GM06990 (cell line): ENCODE measurements around the gene FANCC.

ENCODE experiments used
- DNase-seq: peaks from one replicate; pipeline ENCODE4 v3.0.0-alpha.2; 2011; ENCODE audit not compliant: insufficient read length; ENCODE audit errors: extremely low read depth
- H3K27me3 ChIP-seq: replicated peaks from 2 replicates; pipeline ENCODE4 v1.6.0; 2011; ENCODE audit warnings: low read length; ENCODE audit not compliant: control insufficient read depth, insufficient read depth
- H3K36me3 ChIP-seq: 2 replicates; pipeline ENCODE4 v1.5.1; 2011; ENCODE audit warnings: low read length; ENCODE audit not compliant: control insufficient read depth, insufficient read depth
- H3K4me3 ChIP-seq: replicated peaks from 2 replicates; pipeline ENCODE4 v1.5.1; 2011; ENCODE audit warnings: low read depth, mild to moderate bottlenecking, control low read depth, low read length
- TF ChIP-seq, protein P1 (sequence below): IDR thresholded peaks from 2 replicates; pipeline ENCODE4 v1.5.1; 2011; ENCODE audit warnings: low read length, control low read depth, mild to moderate bottlenecking, inconsistent platforms; ENCODE audit not compliant: insufficient read depth, poor library complexity, severe bottlenecking

FANCC gene

DNA sequence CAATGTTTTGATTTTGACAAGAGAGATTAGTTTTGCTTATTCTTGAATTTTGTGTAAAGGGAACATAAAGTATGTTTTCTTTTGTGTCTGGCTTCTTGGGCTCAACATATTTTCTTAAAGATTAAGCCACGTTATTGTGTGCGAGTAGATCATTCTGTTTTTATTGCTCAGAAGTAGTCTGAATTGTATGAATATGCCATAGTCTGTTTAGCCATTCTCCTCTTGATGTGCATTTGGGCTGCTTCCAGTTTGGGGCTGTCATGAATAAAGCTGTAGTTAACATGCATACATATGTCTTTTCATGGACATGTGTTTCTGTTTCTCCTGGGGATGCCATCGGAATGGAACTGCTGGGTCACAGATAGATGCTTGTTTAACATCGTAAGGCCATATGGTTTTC is 198.9 kb downstream of the FANCC start:
- TF ChIP-seq, protein P1, sequence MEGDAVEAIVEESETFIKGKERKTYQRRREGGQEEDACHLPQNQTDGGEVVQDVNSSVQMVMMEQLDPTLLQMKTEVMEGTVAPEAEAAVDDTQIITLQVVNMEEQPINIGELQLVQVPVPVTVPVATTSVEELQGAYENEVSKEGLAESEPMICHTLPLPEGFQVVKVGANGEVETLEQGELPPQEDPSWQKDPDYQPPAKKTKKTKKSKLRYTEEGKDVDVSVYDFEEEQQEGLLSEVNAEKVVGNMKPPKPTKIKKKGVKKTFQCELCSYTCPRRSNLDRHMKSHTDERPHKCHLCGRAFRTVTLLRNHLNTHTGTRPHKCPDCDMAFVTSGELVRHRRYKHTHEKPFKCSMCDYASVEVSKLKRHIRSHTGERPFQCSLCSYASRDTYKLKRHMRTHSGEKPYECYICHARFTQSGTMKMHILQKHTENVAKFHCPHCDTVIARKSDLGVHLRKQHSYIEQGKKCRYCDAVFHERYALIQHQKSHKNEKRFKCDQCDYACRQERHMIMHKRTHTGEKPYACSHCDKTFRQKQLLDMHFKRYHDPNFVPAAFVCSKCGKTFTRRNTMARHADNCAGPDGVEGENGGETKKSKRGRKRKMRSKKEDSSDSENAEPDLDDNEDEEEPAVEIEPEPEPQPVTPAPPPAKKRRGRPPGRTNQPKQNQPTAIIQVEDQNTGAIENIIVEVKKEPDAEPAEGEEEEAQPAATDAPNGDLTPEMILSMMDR, result no peak
- Histone ChIP-seq H3K27me3 (no peaks in the 10 kb centered on the region), H3K4me3 (no peak overlapping the region), H3K36me3 (no peaks in the 10 kb centered on the region)
- no peak for DNase-seq

GRCh38 chr9:95116808-95117204 is 200.7 kb downstream of the FANCC start:
- Histone ChIP-seq H3K36me3 (no peaks in the 10 kb centered on the region), H3K4me3 (no peak overlapping the region), H3K27me3 (no peaks in the 10 kb centered on the region)
- TF ChIP-seq, protein P1, result no peak
- DNase-seq, result no peak

GRCh38 chr9:95116002-95116807 is 201.3 kb downstream of the FANCC start:
- TF ChIP-seq, protein P1, result no peak
- Histone ChIP-seq H3K27me3 (no peaks in the 10 kb centered on the region), H3K4me3 (no peak overlapping the region), H3K36me3 (no peaks in the 10 kb centered on the region)
- DNase-seq, result no peak

DNA sequence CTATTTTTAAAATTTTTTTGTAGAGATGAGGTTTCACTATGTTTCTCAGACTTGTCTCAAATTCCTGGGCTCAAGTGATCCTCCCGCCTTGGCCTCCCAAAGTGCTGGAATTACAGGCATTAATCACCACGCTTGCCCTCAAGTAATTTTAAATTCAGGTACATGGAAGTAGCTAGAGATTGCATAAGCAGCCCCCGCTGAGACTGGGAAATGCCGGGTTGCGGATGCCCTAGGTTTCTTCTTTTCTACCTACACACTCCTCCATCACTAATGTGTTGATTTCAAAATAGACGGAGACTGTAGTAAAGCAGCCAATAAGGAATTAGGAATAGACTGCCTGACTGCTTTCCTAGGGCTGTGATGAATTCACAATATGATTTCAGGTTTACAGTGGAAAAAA is 202.4 kb downstream of the FANCC start:
- TF ChIP-seq, protein P1, result no peak

DNA sequence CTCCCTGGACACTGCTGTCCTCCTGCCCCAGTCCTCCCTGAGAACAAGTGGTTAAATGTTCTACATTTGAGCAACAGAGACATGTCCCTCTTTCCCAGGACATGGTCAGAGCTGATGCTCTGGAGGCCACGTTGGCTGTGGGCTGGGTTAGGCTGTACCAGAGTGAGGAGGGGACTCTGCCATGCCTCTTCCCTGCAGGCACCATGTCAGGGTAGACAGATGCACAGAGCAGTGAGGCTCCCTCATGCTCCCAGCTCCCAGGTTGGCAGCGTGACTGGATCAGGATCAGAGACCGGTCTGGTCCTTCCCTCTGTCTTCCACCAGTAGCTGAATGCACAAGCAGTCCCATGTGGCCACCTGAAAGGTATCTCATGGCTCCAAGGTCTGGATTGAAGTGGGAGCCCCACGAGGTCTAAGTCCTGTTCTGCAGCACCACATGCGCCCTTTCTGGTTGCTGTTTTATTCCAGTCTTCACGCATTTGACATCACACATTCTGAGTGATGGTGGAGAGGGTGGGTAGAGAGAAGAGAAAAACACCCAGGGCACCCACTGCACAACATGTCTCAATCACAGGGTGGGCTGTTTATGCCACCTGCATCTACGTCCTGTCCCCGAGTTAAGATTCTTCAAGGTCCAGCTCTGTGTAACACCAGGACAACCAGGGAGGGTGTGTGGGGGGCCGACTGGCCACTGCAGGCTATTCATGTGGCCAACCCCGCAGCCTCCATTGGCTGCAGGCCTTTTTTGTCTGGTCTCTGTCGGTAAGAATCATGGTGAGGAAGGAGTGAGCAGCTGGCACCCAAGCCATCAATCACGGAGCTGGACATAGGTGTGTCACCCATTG is 204.9 kb downstream of the FANCC start:
- TF ChIP-seq, protein P1, result no peak
- Histone ChIP-seq H3K4me3 (no peak overlapping the region), H3K27me3 (no peaks in the 10 kb centered on the region), H3K36me3 (no peaks in the 10 kb centered on the region)
- no peak for DNase-seq

More for the DNA sequence above, 202.4 kb downstream of the FANCC start:
- DNase-seq, result no peak
- no peaks in the 10 kb centered on the region for H3K36me3 ChIP-seq
- no peaks in the 10 kb centered on the region for H3K27me3 ChIP-seq
- H3K4me3 ChIP-seq, result no peak overlapping the region
